Ovary (tissue), 9 donors: Measurements from ENCODE around the gene GBX2. TPM values are rescaled to one million over a fixed set of nuclear protein-coding genes. Genes with fewer than 3 reads are reported as not detected.

Experiments
- DNase-seq, 5 donors: peaks; one replicate each; pipeline ENCODE4 v3.0.0-alpha.2; 2019 to 2020
- H3K27ac ChIP-seq, 2 donors: fragments of 200-600 bp; one replicate each; pipeline versions ENCODE4 v1.5.1 to v1.8.0; 2019 to 2022
- H3K27me3 ChIP-seq: fragments of 200-600 bp; one replicate; pipeline ENCODE4 v1.8.0; 2022
- H3K36me3 ChIP-seq: fragments of 200-600 bp; sonication (generic); one replicate; pipeline ENCODE4 v1.5.1; 2019
- H3K4me1 ChIP-seq: one replicate; pipeline ENCODE4 v1.8.1; 2013; ENCODE audit warnings: mild to moderate bottlenecking, moderate library complexity; ENCODE audit not compliant: insufficient read depth
- H3K4me3 ChIP-seq: fragments of 200-600 bp; sonication (generic); one replicate; pipeline ENCODE4 v1.5.1; 2017
- H3K9me3 ChIP-seq, 2 donors: fragments of 200-600 bp in 1 of 2; sonication (generic) in 1 of 2; one replicate each; pipeline versions ENCODE4 v1.5.1 to v1.8.1; 2013 to 2019; ENCODE audit warnings: mild to moderate bottlenecking in 1 of 2, moderate library complexity in 1 of 2
- EP300 ChIP-seq: sonication (generic); formaldehyde crosslinking; IDR thresholded peaks from one replicate; pipeline ENCODE4 v1.6.1; 2017; ENCODE audit warnings: antibody characterized with exemption
- POLR2A ChIP-seq: fragments of 450-650 bp; IDR thresholded peaks from one replicate; pipeline ENCODE4 v1.6.1; 2017; ENCODE audit warnings: antibody characterized with exemption, mild to moderate bottlenecking, moderate library complexity
- WGBS, 3 donors: extraction: QIAGEN DNeasy Blood & Tissue Kit in 1 of 3; methylation state at CpG; one replicate each; pipeline versions ENCODE4 v1.1.5 to v1.1.7; 2013 to 2017; 5-methylcytosine and 5-hydroxymethylcytosine counted together
- intact Hi-C, 4 donors: fragments of 100-400 bp; cut with DNase I; formaldehyde crosslinking; loops; one replicate each; pipeline versions ENCODE4 v1.11.0 to v1.15.1; 2022 to 2023
- polyA plus RNA-seq, 2 donors: library from polyadenylated mRNA; stranded (reverse); fragments of 200-250 nt in 1 of 2; fragments of 350-450 nt in 1 of 2; fragmentation: Illumina TruSeq in 1 of 2; extraction: RNeasy Lipid Tissue Mini Kit (QIAGEN cat#74804) in 1 of 2; gene quantifications; one replicate each; pipeline ENCODE4 v1.2.3, GENCODE V29; 2013 to 2014
- total RNA-seq, 7 donors: library from RNA; depleted of rRNA in 2 of 7; stranded (reverse); fragments of >200 nt in 2 of 7; fragmentation: NEBNext Ultra II Directional in 3 of 7; extraction: Animal tissue kit (Norgen Biotek cat#: 25700) in 3 of 7; gene quantifications; one replicate each; pipeline versions ENCODE4 v1.1.0 to v1.2.4, GENCODE V29; 2016 to 2023
- TF ChIP-seq, protein P1 (sequence below), 3 donors: fragments of 450-650 bp in 2 of 3; fragments of 200-600 bp in 1 of 3; IDR thresholded peaks; one replicate each; pipeline versions ENCODE4 v1.5.1 to v1.8.0; 2016 to 2022; ENCODE audit warnings: antibody characterized with exemption in 3 of 3, mild to moderate bottlenecking in 1 of 3
- donor health status: DM: no; HTN: no; CAD: no; lungs with moderate emphysema.
- donor health status: DM: no; HTN: no; CAD: no.
- donor health status: Bipolar disorder and iron deficiency.
- donor health status: DM: yes; HTN: yes; CAD: no.
- donor health status: DM: no; HTN: no; CAD: no.
- donor health status: DM: yes; HTN: yes; CAD: no.

The GBX2 gene
- total and polyA plus RNA-seq, 9 donors, result not detected

- Histone ChIP-seq H3K4me1 (peaks cover 7% of the 10 kb centered on the region), H3K4me3 (no peak overlapping the region), H3K27ac (no peak overlapping the region), H3K27me3 (no peaks in the 10 kb centered on the region), H3K9me3 (no peaks in the 10 kb centered on the region), H3K36me3 (no peaks in the 10 kb centered on the region)
- intact Hi-C loops, result no loop called here
- TF ChIP-seq, protein P1, sequence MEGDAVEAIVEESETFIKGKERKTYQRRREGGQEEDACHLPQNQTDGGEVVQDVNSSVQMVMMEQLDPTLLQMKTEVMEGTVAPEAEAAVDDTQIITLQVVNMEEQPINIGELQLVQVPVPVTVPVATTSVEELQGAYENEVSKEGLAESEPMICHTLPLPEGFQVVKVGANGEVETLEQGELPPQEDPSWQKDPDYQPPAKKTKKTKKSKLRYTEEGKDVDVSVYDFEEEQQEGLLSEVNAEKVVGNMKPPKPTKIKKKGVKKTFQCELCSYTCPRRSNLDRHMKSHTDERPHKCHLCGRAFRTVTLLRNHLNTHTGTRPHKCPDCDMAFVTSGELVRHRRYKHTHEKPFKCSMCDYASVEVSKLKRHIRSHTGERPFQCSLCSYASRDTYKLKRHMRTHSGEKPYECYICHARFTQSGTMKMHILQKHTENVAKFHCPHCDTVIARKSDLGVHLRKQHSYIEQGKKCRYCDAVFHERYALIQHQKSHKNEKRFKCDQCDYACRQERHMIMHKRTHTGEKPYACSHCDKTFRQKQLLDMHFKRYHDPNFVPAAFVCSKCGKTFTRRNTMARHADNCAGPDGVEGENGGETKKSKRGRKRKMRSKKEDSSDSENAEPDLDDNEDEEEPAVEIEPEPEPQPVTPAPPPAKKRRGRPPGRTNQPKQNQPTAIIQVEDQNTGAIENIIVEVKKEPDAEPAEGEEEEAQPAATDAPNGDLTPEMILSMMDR (IDR thresholded peaks at IDR 0.05), result no peak
- TF ChIP-seq POLR2A (no peak), EP300 (no peak)
- no peak for DNase-seq
- WGBS, 3 donors, result 69 to 74% (median 72%) methylated on average over 16 of the region's 16 CpGs
Observed at GRCh38 chr2:236162031-236162845, 5.9 kb downstream of the GBX2 start.

GRCh38 chr2:236161531-236161930 lies 6.7 kb downstream of the GBX2 start:
- H3K4me1 ChIP-seq, result peaks cover 3% of the 10 kb centered on the region
- no peaks in the 10 kb centered on the region for H3K9me3 ChIP-seq
- TF ChIP-seq POLR2A (no peak), EP300 (no peak)
- TF ChIP-seq, protein P1 (IDR thresholded peaks at IDR 0.05), result no peak
- no peaks in the 10 kb centered on the region for H3K36me3 ChIP-seq
- no peaks in the 10 kb centered on the region for H3K27me3 ChIP-seq
- H3K27ac ChIP-seq, result no peak overlapping the region
- DNase-seq, result no peak
- 91 to 92% (median 92%) methylated on average over 11 to 12 of the region's 12 CpGs for WGBS, 3 donors
- intact Hi-C loops, result no loop called here
- no peak overlapping the region for H3K4me3 ChIP-seq

GRCh38 chr2:236161082-236161462 lies 7.1 kb downstream of the GBX2 start:
- Histone ChIP-seq H3K4me1 (peaks cover 3% of the 10 kb centered on the region), H3K4me3 (no peak overlapping the region), H3K27ac (no peak overlapping the region), H3K9me3 (no peaks in the 10 kb centered on the region), H3K36me3 (no peaks in the 10 kb centered on the region), H3K27me3 (no peaks in the 10 kb centered on the region)
- DNase-seq, result no peak
- intact Hi-C loops, result no loop called here
- TF ChIP-seq, protein P1 (IDR thresholded peaks at IDR 0.05), result no peak
- TF ChIP-seq EP300, result no peak
- no peak for TF ChIP-seq POLR2A
- WGBS, 3 donors, result 74 to 84% (median 80%) methylated on average over 14 to 15 of the region's 15 CpGs

- no peaks in the 10 kb centered on the region for H3K9me3 ChIP-seq
- no peaks in the 10 kb centered on the region for H3K27me3 ChIP-seq
- no peak overlapping the region for H3K27ac ChIP-seq
- 42 to 53% (median 45%) methylated on average over 22 of the region's 22 CpGs for WGBS, 3 donors
- H3K36me3 ChIP-seq, result no peaks in the 10 kb centered on the region
- DNase-seq, result no peak
- TF ChIP-seq POLR2A (no peak), EP300 (no peak)
- TF ChIP-seq, protein P1 (IDR thresholded peaks at IDR 0.05), result no peak
- H3K4me1 ChIP-seq, result peaks cover 3% of the 10 kb centered on the region
- intact Hi-C loops, result no loop called here
- no peak overlapping the region for H3K4me3 ChIP-seq
Observed at GRCh38 chr2:236160366-236161081, 7.7 kb downstream of the GBX2 start.
